IgD-negative memory B cell (primary cell): ENCODE data around the gene METRN. TPM values are rescaled to one million over a fixed set of nuclear protein-coding genes. Genes with fewer than 3 reads are reported as not detected.

Source experiments
- H3K27ac Mint-ChIP-seq, 3 donors: one replicate each; pipeline ENCODE4 v1.8.0; 2020 to 2022; ENCODE audit warnings: mild to moderate bottlenecking in 3 of 3, mixed read lengths in 3 of 3, moderate library complexity in 1 of 3
- H3K27me3 Mint-ChIP-seq: one replicate; pipeline ENCODE4 v1.8.0; 2021; ENCODE audit warnings: mixed read lengths
- H3K36me3 Mint-ChIP-seq: one replicate; pipeline ENCODE4 v1.8.0; 2020; ENCODE audit warnings: mild to moderate bottlenecking, mixed read lengths
- H3K4me1 Mint-ChIP-seq, 3 donors: one replicate each; pipeline ENCODE4 v1.8.0; 2020 to 2022; ENCODE audit warnings: mixed read lengths in 3 of 3, mild to moderate bottlenecking in 1 of 3
- H3K4me3 Mint-ChIP-seq, 4 donors: one replicate each; pipeline ENCODE4 v1.8.0; 2020 to 2022; ENCODE audit warnings: mild to moderate bottlenecking in 4 of 4, mixed read lengths in 4 of 4, moderate library complexity in 3 of 4
- H3K9me3 Mint-ChIP-seq, 3 donors: one replicate each; pipeline ENCODE4 v1.8.0; 2020 to 2021; ENCODE audit warnings: mixed read lengths in 3 of 3, mild to moderate bottlenecking in 1 of 3
- polyA plus RNA-seq: library from polyadenylated mRNA; unstranded; fragments of 300-500 nt; fragmentation: Illumina TruSeq; gene quantifications from one replicate; pipeline ENCODE4 v1.2.3, GENCODE V29; 2021

METRN gene
- polyA plus RNA-seq, 1 donor from 2014 or later = 2.8 TPM

GRCh38 chr16:674968-675883, 39.7 kb upstream of the METRN start, which contains the start of gene RHBDL1:
Gene RHBDL1 (plus strand): TSS chr16:675671. CDS start chr16:675791, 120 bp downstream.
- Mint-ChIP-seq H3K4me1 (peaks cover 0 to 10% (median 8%) of the 10 kb centered on the region in 3 donors), H3K9me3 (no peaks in the 10 kb centered on the region), H3K36me3 (no peaks in the 10 kb centered on the region), H3K27me3 (peaks cover 5% of the 10 kb centered on the region), H3K27ac (peak within 1 kb of the TSS in 1 of 3 donors; percentile 42), H3K4me3 (peak within 1 kb of the TSS in 3 of 4 donors; percentile 35 to 76 (median 72))

- H3K27me3 Mint-ChIP-seq = peaks cover 5% of the 10 kb centered on the region
- H3K36me3 Mint-ChIP-seq = no peaks in the 10 kb centered on the region
- no peak overlapping the region for H3K4me3 Mint-ChIP-seq
- peaks cover 2 to 12% (median 8%) of the 10 kb centered on the region in 3 donors for H3K4me1 Mint-ChIP-seq
- H3K27ac Mint-ChIP-seq = no peak overlapping the region
- H3K9me3 Mint-ChIP-seq = no peaks in the 10 kb centered on the region
These were observed 38.9 kb upstream of the METRN start for GRCh38 chr16:675884-676564.

GRCh38 chr16:676565-676902, 38.4 kb upstream of the METRN start:
- peak overlapping the region in 3 of 4 donors; percentile 30 to 76 (median 66) for H3K4me3 Mint-ChIP-seq
- H3K36me3 Mint-ChIP-seq = no peaks in the 10 kb centered on the region
- H3K27me3 Mint-ChIP-seq = peaks cover 5% of the 10 kb centered on the region
- H3K27ac Mint-ChIP-seq = peak overlapping the region in 2 of 3 donors; percentile 59 to 71
- no peaks in the 10 kb centered on the region for H3K9me3 Mint-ChIP-seq
- H3K4me1 Mint-ChIP-seq = peaks cover 3 to 13% (median 10%) of the 10 kb centered on the region in 3 donors

- Mint-ChIP-seq H3K9me3 (no peaks in the 10 kb centered on the region), H3K4me3 (peak overlapping the region; percentile 30 to 78 (median 71)), H3K36me3 (no peaks in the 10 kb centered on the region), H3K27ac (peak overlapping the region in 2 of 3 donors; percentile 59 to 71), H3K4me1 (peaks cover 3 to 13% (median 13%) of the 10 kb centered on the region in 3 donors), H3K27me3 (peaks cover 5% of the 10 kb centered on the region)
These were observed 38.0 kb upstream of the METRN start for GRCh38 chr16:676913-677312.

- H3K36me3 Mint-ChIP-seq = no peaks in the 10 kb centered on the region
- H3K9me3 Mint-ChIP-seq = no peaks in the 10 kb centered on the region
- H3K4me3 Mint-ChIP-seq = peak overlapping the region; percentile 30 to 87 (median 77)
- H3K27ac Mint-ChIP-seq = peak overlapping the region in 2 of 3 donors; percentile 59 to 71
- H3K27me3 Mint-ChIP-seq = peaks cover 5% of the 10 kb centered on the region
- peaks cover 3 to 16% (median 13%) of the 10 kb centered on the region in 3 donors for H3K4me1 Mint-ChIP-seq
These were observed 37.4 kb upstream of the METRN start for GRCh38 chr16:677316-678190.

GRCh38 chr16:678209-678857, 36.6 kb upstream of the METRN start:
- H3K27me3 Mint-ChIP-seq = peaks cover 5% of the 10 kb centered on the region
- peak overlapping the region in 2 of 4 donors; percentile 87 to 89 for H3K4me3 Mint-ChIP-seq
- no peaks in the 10 kb centered on the region for H3K9me3 Mint-ChIP-seq
- H3K4me1 Mint-ChIP-seq = peaks cover 3 to 17% (median 13%) of the 10 kb centered on the region in 3 donors
- no peaks in the 10 kb centered on the region for H3K36me3 Mint-ChIP-seq
- peak overlapping the region in 1 of 3 donors; percentile 95 for H3K27ac Mint-ChIP-seq

GRCh38 chr16:678858-679813, 35.8 kb upstream of the METRN start:
- Mint-ChIP-seq H3K9me3 (no peaks in the 10 kb centered on the region), H3K27ac (peak overlapping the region in 2 of 3 donors; percentile 80 to 95), H3K36me3 (no peaks in the 10 kb centered on the region), H3K4me1 (peaks cover 3 to 17% (median 13%) of the 10 kb centered on the region in 3 donors), H3K4me3 (peak overlapping the region; percentile 76 to 91 (median 88)), H3K27me3 (peaks cover 5% of the 10 kb centered on the region)

- no peaks in the 10 kb centered on the region for H3K36me3 Mint-ChIP-seq
- peaks cover 3 to 17% (median 13%) of the 10 kb centered on the region in 3 donors for H3K4me1 Mint-ChIP-seq
- no peaks in the 10 kb centered on the region for H3K9me3 Mint-ChIP-seq
- H3K4me3 Mint-ChIP-seq = peak within 1 kb of the TSS; percentile 81 to 93 (median 90)
- peaks cover 5% of the 10 kb centered on the region for H3K27me3 Mint-ChIP-seq
- H3K27ac Mint-ChIP-seq = peak within 1 kb of the TSS; percentile 80 to 95 (median 91)
These were observed 34.9 kb upstream of the METRN start, which contains the start of gene STUB1 for GRCh38 chr16:679814-680624. Gene STUB1 (plus strand): TSS chr16:680410. CDS start chr16:680526, 116 bp downstream.

- Mint-ChIP-seq H3K4me3 (peak overlapping the region; percentile 51 to 92 (median 84)), H3K4me1 (peaks cover 3 to 17% (median 13%) of the 10 kb centered on the region in 3 donors), H3K27me3 (peaks cover 2% of the 10 kb centered on the region), H3K36me3 (no peaks in the 10 kb centered on the region), H3K27ac (peak overlapping the region in 2 of 3 donors; percentile 31 to 92), H3K9me3 (no peaks in the 10 kb centered on the region)
These were observed 34.3 kb upstream of the METRN start for GRCh38 chr16:680625-680945.

- no peaks in the 10 kb centered on the region for H3K9me3 Mint-ChIP-seq
- peak overlapping the region in 1 of 3 donors; percentile 92 for H3K27ac Mint-ChIP-seq
- peaks cover 2% of the 10 kb centered on the region for H3K27me3 Mint-ChIP-seq
- no peaks in the 10 kb centered on the region for H3K36me3 Mint-ChIP-seq
- H3K4me1 Mint-ChIP-seq = peaks cover 3 to 17% (median 13%) of the 10 kb centered on the region in 3 donors
- H3K4me3 Mint-ChIP-seq = peak overlapping the region; percentile 39 to 92 (median 84)
These were observed 33.8 kb upstream of the METRN start for GRCh38 chr16:680967-681745.

GRCh38 chr16:681746-682427, 33.0 kb upstream of the METRN start:
- Mint-ChIP-seq H3K9me3 (no peaks in the 10 kb centered on the region), H3K4me1 (peaks cover 3 to 14% (median 10%) of the 10 kb centered on the region in 3 donors), H3K27ac (peak overlapping the region in 2 of 3 donors; percentile 63 to 92), H3K27me3 (peaks cover under 1% of the 10 kb centered on the region), H3K4me3 (peak overlapping the region; percentile 5 to 92 (median 84)), H3K36me3 (no peaks in the 10 kb centered on the region)
